ENCODE measurements around the gene JAM3. TPM values are rescaled to one million over a fixed set of nuclear protein-coding genes. Genes with fewer than 3 reads are reported as not detected.

Gene JAM3
- total and polyA plus RNA-seq, 2 of the 13 experiments (the other 11 are each of a cell fraction or from before 2014, with no cell fraction given) = 0.98 to 2.8 TPM

GRCh38 chr11:134033276-134033675 is 35.6 kb upstream of the JAM3 start:
- H3K36me3 ChIP-seq (replicated peaks in 1 of 2; ENCODE audit: control insufficient read depth in 1 of 2, insufficient read depth in 2 of 2, low read length in 2 of 2) = no peaks in the 10 kb centered on the region
- in situ Hi-C loops (cut with HindIII; ENCODE audit: extremely low pct_ligation_motif_present, low pct_unique_long_range_greater_than_20kb) (no loop called here), intact Hi-C loops (cut with micrococcal nuclease; ENCODE audit: unreplicated experiment) (no loop called here)
- no peak for DNase-seq (ENCODE audit: low spot score)
- BruUV-seq (replicated peaks) = no TSS peak
- WGBS (ENCODE audit: low lambda C conversion rate) = 29% methylated on average over 7 of the region's 9 CpGs
- no peaks in the 10 kb centered on the region for H3K4me1 ChIP-seq (ENCODE audit: insufficient read depth, low read length)
- ChIA-PET CTCF (ENCODE audit: low intra/inter-chr PET ratio, low total read pairs) (no interaction called here), POLR2A (no interaction called here)
- no peak overlapping the region for H3K4me3 ChIP-seq (replicated peaks in 1 of 3; ENCODE audit: insufficient read depth in 1 of 3, low read depth in 2 of 3, low read length in 3 of 3)
- H3K4me2 ChIP-seq (ENCODE audit: low read depth, low read length) = no peak overlapping the region
- H3K79me2 ChIP-seq (ENCODE audit: insufficient read depth, low read length) = no peaks in the 10 kb centered on the region
- H4K20me1 ChIP-seq (ENCODE audit: insufficient read depth, low read length) = no peaks in the 10 kb centered on the region
- H3K9me3 ChIP-seq (ENCODE audit: low read length) = no peaks in the 10 kb centered on the region
- no peak for ATAC-seq
- FAIRE-seq = no peak
- no peak overlapping the region for H3K9ac ChIP-seq (ENCODE audit: insufficient read depth, low read depth, low read length)
- H3K27me3 ChIP-seq (ENCODE audit: control insufficient read depth in 1 of 2, insufficient read depth in 2 of 2, low read length in 2 of 2) = peaks cover 9 to 77% of the 10 kb centered on the region in 2 experiments; a peak in 4 of 5 replicates
- TF ChIP-seq NKX3-1 (CRISPR knock-in tag; IDR thresholded peaks at IDR 0.05) = no peak
- no peak for TF ChIP-seq SMYD3 (CRISPR knock-in tag; IDR thresholded peaks at IDR 0.05)
- TF ChIP-seq GATA4 (IDR thresholded peaks at IDR 0.05; ENCODE audit: borderline replicate concordance, low read depth) = no peak
- TF ChIP-seq MYNN (CRISPR knock-in tag; IDR thresholded peaks at IDR 0.05; ENCODE audit: low read depth) = no peak
- TF ChIP-seq ZNF362 (CRISPR knock-in tag; IDR thresholded peaks at IDR 0.05; ENCODE audit: borderline replicate concordance) = no peak
- no peak for TF ChIP-seq MED13 (CRISPR knock-in tag; IDR thresholded peaks at IDR 0.05)
- TF ChIP-seq RAD51 (IDR thresholded peaks at IDR 0.05; ENCODE audit: borderline replicate concordance) = no peak
- TF ChIP-seq ZNF451 (CRISPR knock-in tag; IDR thresholded peaks at IDR 0.05) = no peak
- no peak overlapping the region for H2AFZ ChIP-seq (ENCODE audit: low read length)
- no peak overlapping the region for H3K27ac ChIP-seq (ENCODE audit: extremely low read length, insufficient read depth, low read length)
